ENCODE results near the gene PPM1M. TPM values are rescaled to one million over a fixed set of nuclear protein-coding genes. Genes with fewer than 3 reads are reported as not detected.

The PPM1M gene
- total and polyA plus RNA-seq, 10 of the 15 experiments (the other 5 are each of a cell fraction or from before 2014, with no cell fraction given), result 7.3 to 24.8 (median 15.8) TPM

DNA sequence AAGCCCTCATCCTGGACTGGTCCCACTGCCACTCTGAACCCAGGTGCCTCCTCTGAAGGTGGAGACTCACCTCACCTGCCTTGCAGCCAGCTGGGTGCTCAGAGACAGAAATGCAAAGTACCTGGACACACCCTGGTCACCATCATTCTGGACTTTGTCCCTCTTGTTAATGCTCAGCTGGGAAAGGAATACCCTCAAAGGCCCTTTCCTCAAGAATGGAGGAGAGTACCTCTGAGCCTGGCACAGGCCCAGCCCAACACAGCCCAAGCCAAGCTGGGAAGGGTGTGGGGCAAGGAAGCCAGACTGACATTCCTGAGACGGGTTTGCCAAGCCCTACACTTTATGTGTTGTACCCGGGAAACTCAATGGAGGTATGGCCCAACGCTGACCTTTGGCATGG lies 48.6 kb upstream of the PPM1M start:
- TF ChIP-seq SREBF1 (IDR thresholded peaks at IDR 0.05; ENCODE audit: low read length) (no peak), RCOR1 (conservative IDR thresholded peaks at IDR 0.05; ENCODE audit: low read depth, low read length) (no peak), YY1 (IDR thresholded peaks at IDR 0.05; ENCODE audit: low read depth, low read length) (no peak)
- TF ChIP-seq, protein P1, sequence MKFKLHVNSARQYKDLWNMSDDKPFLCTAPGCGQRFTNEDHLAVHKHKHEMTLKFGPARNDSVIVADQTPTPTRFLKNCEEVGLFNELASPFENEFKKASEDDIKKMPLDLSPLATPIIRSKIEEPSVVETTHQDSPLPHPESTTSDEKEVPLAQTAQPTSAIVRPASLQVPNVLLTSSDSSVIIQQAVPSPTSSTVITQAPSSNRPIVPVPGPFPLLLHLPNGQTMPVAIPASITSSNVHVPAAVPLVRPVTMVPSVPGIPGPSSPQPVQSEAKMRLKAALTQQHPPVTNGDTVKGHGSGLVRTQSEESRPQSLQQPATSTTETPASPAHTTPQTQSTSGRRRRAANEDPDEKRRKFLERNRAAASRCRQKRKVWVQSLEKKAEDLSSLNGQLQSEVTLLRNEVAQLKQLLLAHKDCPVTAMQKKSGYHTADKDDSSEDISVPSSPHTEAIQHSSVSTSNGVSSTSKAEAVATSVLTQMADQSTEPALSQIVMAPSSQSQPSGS (IDR thresholded peaks at IDR 0.05; ENCODE audit: low read length), result no peak
- no peaks in the 10 kb centered on the region for H3K27me3 ChIP-seq (replicated peaks in 1 of 2; ENCODE audit: control insufficient read depth in 2 of 2, insufficient read depth in 2 of 2, low read length in 1 of 2)
- DNase-seq (ENCODE audit: low read depth, low spot score), result no peak
- H3K79me2 ChIP-seq (ENCODE audit: control insufficient read depth, insufficient read depth, low read length), result peaks cover 21% of the 10 kb centered on the region
- SMC1A ChIA-PET (ENCODE audit: uncharacterized antibody, unreplicated experiment), result interaction anchor here (0.6 to 1.6 kb wide), 3 partner anchors 9 to 115 kb away, joined by 3 to 5 read pairs (median 3); no protein-coding TSS in a partner anchor
- H3K4me2 ChIP-seq (ENCODE audit: control insufficient read depth, insufficient read depth), result no peak overlapping the region
- peaks cover 32% of the 10 kb centered on the region for H3K4me1 ChIP-seq (ENCODE audit: control insufficient read depth, insufficient read depth, low read length)
- 91% methylated on average over 3 of the region's 3 CpGs for whole genome bisulfite sequencing (ENCODE audit: insufficient coverage, insufficient replicate concordance, low lambda C conversion rate, missing lambda C conversion rate)
- POLR2A ChIA-PET, result interaction anchor here (1.1 to 1.3 kb wide), 3 partner anchors 29 to 214 kb away, joined by 3 to 5 read pairs (median 3); partner anchors contain the start of gene TLR9
- no peaks in the 10 kb centered on the region for H3K9me3 ChIP-seq (replicated peaks; ENCODE audit: control insufficient read depth, insufficient read depth, low read length)
- H3K9ac ChIP-seq (ENCODE audit: control insufficient read depth, insufficient read depth, low read length), result no peak overlapping the region
- no peak overlapping the region for H3K4me3 ChIP-seq
- H2AFZ ChIP-seq (ENCODE audit: control insufficient read depth, low read depth, low read length), result no peak overlapping the region
- intact Hi-C loops (cut with micrococcal nuclease; ENCODE audit: unreplicated experiment), result no loop called here
- H3K36me3 ChIP-seq (ENCODE audit: control insufficient read depth in 2 of 2, insufficient read depth in 2 of 2, low read length in 1 of 2), result peaks cover 0 to 4% of the 10 kb centered on the region in 2 experiments; a peak in 1 of 4 replicates
- in situ Hi-C loops (cut with MboI), result no loop called here
- no peak for FAIRE-seq
- no peaks in the 10 kb centered on the region for H4K20me1 ChIP-seq (ENCODE audit: control insufficient read depth, insufficient read depth)
- ATAC-seq, result no peak
- no peak overlapping the region for H3K27ac ChIP-seq (ENCODE audit: control insufficient read depth, insufficient read depth)
- RAD21 ChIA-PET (ENCODE audit: unreplicated experiment), result interaction anchor here (1.3 kb wide), 1 partner anchor 42 kb away, joined by 4 read pairs; no protein-coding TSS in a partner anchor
- CTCF ChIA-PET, result interaction anchor here (0.5 to 1.8 kb wide), 8 partner anchors 9 to 794 kb away, joined by 3 to 4 read pairs (median 3); no protein-coding TSS in a partner anchor
- no TSS peak for BruUV-seq (replicated peaks)

DNA sequence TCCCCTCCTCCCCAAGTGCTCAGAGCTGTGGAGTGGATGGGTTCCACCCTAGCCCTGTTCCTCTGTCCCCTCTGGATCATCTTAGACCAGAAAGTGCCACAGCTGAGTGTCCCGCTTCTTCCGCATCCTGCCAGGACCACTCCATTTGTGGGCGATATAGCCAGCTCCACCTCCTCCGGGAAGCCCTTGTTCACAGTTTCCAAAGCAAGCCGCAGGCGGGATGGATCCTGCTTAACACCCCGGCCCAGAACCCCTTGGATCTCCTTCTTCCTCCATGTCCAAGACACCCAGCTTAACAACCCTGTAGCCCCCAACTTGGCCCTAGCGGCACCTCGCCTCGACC lies 48.1 kb upstream of the PPM1M start:
- POLR2A ChIA-PET, result interaction anchor here (1.1 to 1.3 kb wide), 3 partner anchors 28 to 215 kb away, joined by 3 to 5 read pairs (median 3); partner anchors contain the start of gene TLR9
- 38% methylated on average over 10 of the region's 10 CpGs for WGBS (ENCODE audit: insufficient coverage, insufficient replicate concordance, low lambda C conversion rate, missing lambda C conversion rate)

More for the DNA sequence above, 48.1 kb upstream of the PPM1M start:
- no peak for DNase-seq (ENCODE audit: low read depth, low spot score)
- Histone ChIP-seq H3K4me1 (ENCODE audit: control insufficient read depth, insufficient read depth, low read length) (peaks cover 34% of the 10 kb centered on the region), H3K79me2 (ENCODE audit: control insufficient read depth, insufficient read depth, low read length) (peaks cover 21% of the 10 kb centered on the region), H3K9ac (ENCODE audit: control insufficient read depth, insufficient read depth, low read length) (peak overlapping the region; percentile 57), H4K20me1 (ENCODE audit: control insufficient read depth, insufficient read depth) (no peaks in the 10 kb centered on the region), H2AFZ (ENCODE audit: control insufficient read depth, low read depth, low read length) (peak overlapping the region; percentile 91), H3K4me3 (peak overlapping the region; percentile 40; the same call in 1 of the 2 replicates), H3K27ac (ENCODE audit: control insufficient read depth, insufficient read depth) (peak overlapping the region; percentile 71), H3K9me3 (replicated peaks; ENCODE audit: control insufficient read depth, insufficient read depth, low read length) (no peaks in the 10 kb centered on the region), H3K27me3 (replicated peaks in 1 of 2; ENCODE audit: control insufficient read depth in 2 of 2, insufficient read depth in 2 of 2, low read length in 1 of 2) (no peaks in the 10 kb centered on the region), H3K36me3 (ENCODE audit: control insufficient read depth in 2 of 2, insufficient read depth in 2 of 2, low read length in 1 of 2) (peaks cover 0 to 4% of the 10 kb centered on the region in 2 experiments; a peak in 1 of 4 replicates), H3K4me2 (ENCODE audit: control insufficient read depth, insufficient read depth) (peak overlapping the region; percentile 88)
- no peak for FAIRE-seq
- in situ Hi-C loops (cut with MboI), result no loop called here
- TSS peak; percentile 88 for BruUV-seq (replicated peaks)
- CTCF ChIA-PET, result interaction anchor here (1.1 to 1.8 kb wide), 4 partner anchors 23 to 142 kb away, joined by 3 to 4 read pairs (median 4); no protein-coding TSS in a partner anchor
- TF ChIP-seq, protein P2, sequence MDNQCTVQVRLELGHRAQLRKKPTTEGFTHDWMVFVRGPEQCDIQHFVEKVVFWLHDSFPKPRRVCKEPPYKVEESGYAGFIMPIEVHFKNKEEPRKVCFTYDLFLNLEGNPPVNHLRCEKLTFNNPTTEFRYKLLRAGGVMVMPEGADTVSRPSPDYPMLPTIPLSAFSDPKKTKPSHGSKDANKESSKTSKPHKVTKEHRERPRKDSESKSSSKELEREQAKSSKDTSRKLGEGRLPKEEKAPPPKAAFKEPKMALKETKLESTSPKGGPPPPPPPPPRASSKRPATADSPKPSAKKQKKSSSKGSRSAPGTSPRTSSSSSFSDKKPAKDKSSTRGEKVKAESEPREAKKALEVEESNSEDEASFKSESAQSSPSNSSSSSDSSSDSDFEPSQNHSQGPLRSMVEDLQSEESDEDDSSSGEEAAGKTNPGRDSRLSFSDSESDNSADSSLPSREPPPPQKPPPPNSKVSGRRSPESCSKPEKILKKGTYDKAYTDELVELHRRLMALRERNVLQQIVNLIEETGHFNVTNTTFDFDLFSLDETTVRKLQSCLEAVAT (IDR thresholded peaks at IDR 0.05), result peak; percentile 71
- TF ChIP-seq NBN (IDR thresholded peaks at IDR 0.05), result peak; percentile 70
- TF ChIP-seq, protein P3, sequence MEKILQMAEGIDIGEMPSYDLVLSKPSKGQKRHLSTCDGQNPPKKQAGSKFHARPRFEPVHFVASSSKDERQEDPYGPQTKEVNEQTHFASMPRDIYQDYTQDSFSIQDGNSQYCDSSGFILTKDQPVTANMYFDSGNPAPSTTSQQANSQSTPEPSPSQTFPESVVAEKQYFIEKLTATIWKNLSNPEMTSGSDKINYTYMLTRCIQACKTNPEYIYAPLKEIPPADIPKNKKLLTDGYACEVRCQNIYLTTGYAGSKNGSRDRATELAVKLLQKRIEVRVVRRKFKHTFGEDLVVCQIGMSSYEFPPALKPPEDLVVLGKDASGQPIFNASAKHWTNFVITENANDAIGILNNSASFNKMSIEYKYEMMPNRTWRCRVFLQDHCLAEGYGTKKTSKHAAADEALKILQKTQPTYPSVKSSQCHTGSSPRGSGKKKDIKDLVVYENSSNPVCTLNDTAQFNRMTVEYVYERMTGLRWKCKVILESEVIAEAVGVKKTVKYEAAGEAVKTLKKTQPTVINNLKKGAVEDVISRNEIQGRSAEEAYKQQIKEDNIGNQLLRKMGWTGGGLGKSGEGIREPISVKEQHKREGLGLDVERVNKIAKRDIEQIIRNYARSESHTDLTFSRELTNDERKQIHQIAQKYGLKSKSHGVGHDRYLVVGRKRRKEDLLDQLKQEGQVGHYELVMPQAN (conservative IDR thresholded peaks at IDR 0.05), result no peak
- no peak for TF ChIP-seq BCL11A (IDR thresholded peaks at IDR 0.05; ENCODE audit: low read depth, low read length)
- peak; percentile 13; the same call in 1 of the 2 replicates for TF ChIP-seq SMARCA5 (IDR thresholded peaks at IDR 0.05)
- SMC1A ChIA-PET (ENCODE audit: uncharacterized antibody, unreplicated experiment), result interaction anchor here (1.6 kb wide), 1 partner anchor 11 kb away, joined by 3 read pairs; no protein-coding TSS in a partner anchor
- RAD21 ChIA-PET (ENCODE audit: unreplicated experiment), result interaction anchor here (1.3 kb wide), 1 partner anchor 42 kb away, joined by 4 read pairs; no protein-coding TSS in a partner anchor
- intact Hi-C loops (cut with micrococcal nuclease; ENCODE audit: unreplicated experiment), result no loop called here
- ATAC-seq, result no peak
